Right lobe of liver (tissue), 4 donors: ENCODE results near the gene ATP5IF1.

Experiments used
- CTCF ChIP-seq, 4 donors: fragments of 200-600 bp in 3 of 4; fragments of 450-650 bp in 1 of 4; IDR thresholded peaks; one replicate each; pipeline versions ENCODE4 v1.5.1 to v1.8.0; 2016 to 2022; ENCODE audit warnings: antibody characterized with exemption in 4 of 4, mild to moderate bottlenecking in 2 of 4
- POLR2A ChIP-seq: fragments of 450-650 bp; IDR thresholded peaks from one replicate; pipeline ENCODE4 v1.6.1; 2017; ENCODE audit warnings: antibody characterized with exemption, mild to moderate bottlenecking
- donor health status: DM: no; HTN: no; CAD: no.
- donor health status: DM: no; HTN: no; CAD: no.
- donor health status: DM: no; HTN: yes; CAD: no.

GRCh38 chr1:28267633-28268032, 31.7 kb downstream of the ATP5IF1 start:
- no peak for TF ChIP-seq POLR2A
- TF ChIP-seq CTCF (IDR thresholded peaks at IDR 0.05), result no peak
